Stimulated activated CD8-positive, alpha-beta memory T cell treated with anti-CD3 and anti-CD28 coated beads, Interleukin-12 subunit alpha, Interleukin-12 subunit beta, amount 100 ng/mL, for 1 hour (primary cell): ENCODE data around the gene SNCA.

Experiments
- DNase-seq: peaks from one replicate; pipeline ENCODE4 v3.0.0-alpha.2; 2020; ENCODE audit warnings: low read depth

Gene SNCA

DNA sequence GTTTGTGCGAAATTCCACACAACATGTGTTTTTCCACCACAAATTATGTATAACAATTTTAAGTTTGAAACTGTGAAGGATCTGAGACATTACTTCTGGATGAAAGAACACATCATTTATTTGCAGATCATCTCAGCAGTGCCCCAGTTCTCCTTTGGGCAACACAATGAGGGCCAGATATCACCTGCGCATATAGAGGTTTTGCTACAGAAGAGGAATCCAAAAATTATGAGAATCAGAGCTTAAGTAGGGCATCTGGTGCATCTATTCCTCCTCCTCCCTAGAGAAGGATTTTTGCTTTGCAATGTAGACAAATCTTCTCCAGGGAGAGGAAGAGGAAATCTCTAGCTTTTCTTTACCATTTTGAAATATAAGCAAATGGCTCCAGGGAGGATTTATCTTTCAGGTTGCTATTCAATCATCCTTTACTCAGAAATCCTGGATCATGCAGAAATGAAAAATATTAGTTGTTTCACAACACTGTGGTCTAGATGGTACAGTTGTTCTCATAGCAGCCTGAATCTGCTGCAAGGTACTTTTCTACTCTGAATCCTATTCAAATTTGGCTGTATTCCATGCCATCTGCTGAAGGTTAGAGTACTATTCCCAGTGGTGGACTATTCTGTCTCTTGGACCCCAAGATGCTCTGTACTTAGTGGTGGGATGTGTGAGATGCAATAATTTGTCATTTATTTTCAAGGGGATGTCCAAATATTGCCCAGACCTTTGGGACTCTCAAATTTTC lies 132.1 kb downstream of the SNCA start:
- no peak for DNase-seq

GRCh38 chr4:89703829-89704590 lies 133.0 kb downstream of the SNCA start:
- DNase-seq = no peak

DNA sequence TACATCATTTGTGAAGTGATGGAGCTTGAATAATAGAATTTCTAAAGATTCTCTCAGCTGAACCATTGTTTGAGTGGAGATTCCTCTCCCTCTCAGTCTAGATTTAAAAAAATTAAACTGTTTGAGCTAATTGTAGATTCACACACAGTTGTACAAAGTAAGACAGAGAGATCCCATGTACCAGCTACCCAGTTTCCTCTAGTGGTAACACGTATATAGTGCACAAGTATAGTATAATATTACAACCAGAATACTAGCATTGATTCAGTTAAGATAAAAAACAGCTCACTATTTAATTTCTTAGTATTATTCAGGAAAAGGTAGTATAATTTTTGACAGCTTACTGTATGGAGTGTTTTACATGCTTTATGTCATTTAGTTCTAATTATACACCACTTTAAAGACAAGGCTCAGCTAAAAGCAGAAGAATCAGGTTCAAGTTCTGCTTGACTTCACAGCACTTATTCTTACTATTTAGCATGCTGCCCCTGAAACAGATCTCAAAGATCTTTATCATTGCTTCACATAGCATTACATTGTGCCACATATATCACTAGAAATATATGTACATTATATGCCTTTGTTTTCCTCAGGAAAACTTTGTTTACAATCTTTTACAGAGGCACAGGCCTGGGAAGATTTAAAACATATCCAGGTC lies 136.1 kb downstream of the SNCA start:
- no peak for DNase-seq

DNA sequence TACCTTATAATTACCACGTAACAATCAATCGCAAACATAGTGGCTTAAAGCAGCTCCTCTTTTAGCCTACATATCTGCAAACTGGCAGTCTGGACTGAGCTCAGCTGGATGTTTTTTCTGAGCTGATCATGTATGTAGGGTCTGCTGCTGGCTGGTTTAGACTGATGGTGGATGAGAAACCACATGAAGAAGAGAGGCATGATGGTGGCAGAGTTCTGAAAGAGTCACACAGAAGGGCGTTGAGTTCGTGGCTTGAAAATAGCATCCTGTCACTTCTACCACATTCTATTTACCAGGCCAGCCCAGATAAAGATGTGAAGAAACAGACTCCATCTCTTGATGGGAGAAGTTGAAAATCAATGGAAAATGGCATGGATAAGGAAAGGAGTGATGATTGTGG lies 151.3 kb downstream of the SNCA start:
- DNase-seq = no peak

DNA sequence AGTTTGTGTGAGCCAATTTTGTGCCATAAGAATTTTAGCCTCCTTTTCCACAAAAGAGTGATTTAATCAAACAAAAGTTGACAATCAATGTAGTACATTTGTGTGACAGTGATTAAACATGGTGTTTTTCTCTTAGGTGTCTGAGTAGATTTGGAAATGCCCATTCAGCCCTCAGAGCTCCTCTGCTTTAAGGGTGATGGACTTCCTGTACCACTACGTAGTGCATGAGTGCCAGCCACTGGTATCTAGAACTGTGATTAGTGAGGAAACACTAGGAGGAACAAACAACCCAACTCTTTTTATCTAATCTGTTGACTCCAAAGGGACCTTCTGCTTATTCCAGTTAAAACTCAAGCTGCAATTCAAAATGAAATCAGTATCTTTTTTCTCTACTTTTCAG lies 151.7 kb downstream of the SNCA start:
- DNase-seq = no peak

DNA sequence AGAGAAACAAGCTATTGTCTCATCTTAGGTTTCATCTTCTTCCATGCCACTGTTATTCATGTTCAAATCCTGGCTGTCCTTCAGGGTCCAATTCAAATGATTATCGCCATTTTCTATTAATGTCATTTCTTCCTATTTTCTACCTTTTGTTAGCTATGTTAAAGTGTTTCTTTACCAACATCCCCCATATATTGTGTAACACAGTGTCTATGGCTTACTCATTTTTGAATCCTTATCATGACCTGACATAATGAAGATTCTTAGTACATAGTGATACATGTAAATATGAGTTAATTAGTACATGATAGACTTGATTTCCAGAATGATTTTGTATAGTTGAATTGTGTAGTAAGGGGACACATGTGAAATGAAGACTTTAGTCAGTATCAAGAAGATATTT lies 152.4 kb downstream of the SNCA start:
- no peak for DNase-seq

GRCh38 chr4:89682808-89683207 lies 154.2 kb downstream of the SNCA start:
- DNase-seq = no peak

DNA sequence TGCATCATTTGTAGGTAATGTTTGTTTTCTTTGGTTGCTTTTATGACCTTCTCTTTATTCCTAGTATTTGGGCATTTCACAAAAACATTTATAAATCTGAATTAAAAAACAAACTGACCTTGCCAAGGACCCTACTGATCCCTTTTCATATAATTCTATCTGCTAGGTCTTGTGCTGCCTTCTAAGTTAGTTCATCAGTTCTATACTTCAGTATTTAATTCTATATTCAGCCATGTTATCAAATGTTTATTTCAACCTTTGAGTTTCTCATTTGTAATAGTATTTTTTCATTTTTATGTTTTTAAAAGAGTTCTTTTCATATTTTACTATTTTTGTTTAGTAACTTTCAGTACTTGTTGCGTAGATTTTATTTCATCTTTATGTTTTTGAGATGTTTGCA lies 155.3 kb downstream of the SNCA start:
- DNase-seq = no peak

GRCh38 chr4:89681219-89681618 lies 155.7 kb downstream of the SNCA start:
- DNase-seq = no peak

GRCh38 chr4:89674876-89675459 lies 162.0 kb downstream of the SNCA start:
- DNase-seq = no peak
